ENCODE results near the gene RCL1. TPM values are rescaled to one million over a fixed set of nuclear protein-coding genes. Genes with fewer than 3 reads are reported as not detected.
"Not testable (repeated sequence)": the region's sequence is repeated elsewhere in the genome, so short reads cannot be mapped to it uniquely, and the experiment has no call there.

Gene RCL1
- total RNA-seq, 1 donor from 2014 or later, result 48.8 TPM

- DNase-seq (ENCODE audit: low spot score) (no peak), ATAC-seq (no peak)
Measured at GRCh38 chr9:4864698-4865097, 72.0 kb downstream of the RCL1 start.

DNA sequence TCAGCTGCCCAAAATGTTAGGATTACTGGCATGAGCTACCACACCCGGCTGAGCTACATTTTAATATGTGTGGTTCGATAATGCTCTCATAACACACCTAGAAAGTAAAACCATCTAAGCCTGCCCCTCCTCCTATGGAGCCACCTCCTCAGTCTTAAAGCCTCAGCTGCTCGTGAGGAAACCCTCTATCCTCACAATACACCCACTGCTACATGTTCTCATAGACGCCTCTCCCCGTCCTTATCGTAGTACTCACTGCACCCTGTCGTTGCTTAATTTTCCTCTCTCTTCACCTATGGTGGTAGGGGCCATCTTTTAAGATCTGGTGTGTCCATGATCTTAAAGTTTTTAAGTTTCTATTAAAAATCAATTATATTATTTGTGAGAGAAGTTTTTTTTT is 72.9 kb downstream of the RCL1 start:
- no peak for ATAC-seq

DNA sequence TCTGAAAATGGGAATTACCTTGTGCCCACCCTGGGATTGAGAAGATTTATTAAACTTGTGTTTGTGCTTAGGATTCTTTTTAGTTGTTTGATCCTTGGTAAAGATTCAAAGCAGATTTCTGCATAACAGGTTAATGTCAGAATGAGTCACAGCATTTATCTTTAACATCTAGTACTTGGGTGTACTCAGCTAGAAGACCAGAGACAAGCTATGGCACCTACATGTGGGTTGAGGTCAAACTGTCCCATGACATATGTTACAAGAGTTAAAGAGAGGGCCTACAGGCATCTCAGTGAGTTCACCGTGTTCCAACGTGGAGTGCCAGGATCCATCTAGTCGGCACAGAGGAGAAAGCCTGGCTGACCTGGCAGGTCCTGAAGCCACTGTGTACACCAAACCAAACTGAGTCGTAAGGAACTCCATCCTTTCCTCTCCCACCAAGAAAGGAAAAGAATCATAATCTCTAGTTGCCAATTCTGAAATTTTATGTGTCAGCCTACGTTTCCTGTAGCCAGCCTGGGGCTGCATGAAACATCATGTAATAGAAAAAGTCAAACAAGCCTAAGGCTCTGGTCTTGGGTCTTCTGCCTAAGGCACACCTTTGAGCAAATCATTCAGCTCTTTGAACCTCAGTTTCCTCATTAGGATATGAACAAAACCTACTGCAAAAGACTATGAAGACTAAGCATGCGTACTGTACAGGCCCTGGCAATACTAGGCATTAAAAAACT is 73.7 kb downstream of the RCL1 start:
- ATAC-seq (no peak), DNase-seq (ENCODE audit: low spot score) (no peak)

More for the DNA sequence above, 72.9 kb downstream of the RCL1 start:
- DNase-seq (ENCODE audit: low spot score), result no peak

DNA sequence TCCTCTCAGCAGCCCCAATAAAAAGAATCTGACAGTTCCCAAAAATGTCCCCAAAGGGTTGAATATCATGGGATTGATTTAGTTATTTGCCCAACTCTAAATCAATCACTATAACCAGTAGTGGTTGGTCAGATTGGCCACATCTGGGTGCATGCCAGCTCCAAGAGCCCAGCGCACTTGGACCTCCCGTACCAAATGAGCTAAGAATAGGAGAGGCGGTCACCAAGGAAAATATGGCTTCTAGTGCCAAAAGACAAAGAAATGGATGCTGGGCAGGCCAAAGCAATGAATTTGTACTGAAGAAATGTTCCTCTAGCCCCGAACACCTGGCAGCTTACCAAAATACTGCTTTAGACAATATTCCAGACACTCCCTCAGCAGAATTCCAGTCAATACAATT is 80.3 kb downstream of the RCL1 start:
- no peak for DNase-seq (ENCODE audit: low spot score)
- no peak for ATAC-seq

GRCh38 chr9:4875559-4875958 is 82.8 kb downstream of the RCL1 start:
- DNase-seq (ENCODE audit: low spot score) (no peak), ATAC-seq (no peak)

DNA sequence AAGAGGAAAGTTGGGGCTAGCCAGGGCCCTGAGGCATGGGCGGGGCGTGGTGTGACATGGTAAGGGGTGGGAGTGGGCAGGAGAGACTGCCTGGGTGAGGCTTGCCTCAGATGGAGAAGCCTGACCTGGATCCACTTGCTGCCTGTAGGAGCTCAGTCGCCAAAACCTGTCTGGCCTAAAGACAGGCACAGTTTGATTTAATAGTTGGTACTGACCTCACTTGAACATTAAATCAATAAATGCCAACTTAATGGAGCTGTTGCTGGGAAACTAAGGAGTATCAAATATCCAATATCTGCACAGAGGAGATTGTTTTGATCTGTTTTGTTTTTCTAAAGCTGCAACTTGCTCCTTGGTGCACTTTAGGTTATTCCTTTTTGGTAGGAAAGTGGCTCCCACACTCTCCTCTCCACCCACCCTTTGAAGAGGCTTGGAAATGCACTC is 86.4 kb downstream of the RCL1 start:
- ATAC-seq (no peak), DNase-seq (ENCODE audit: low spot score) (no peak)

DNA sequence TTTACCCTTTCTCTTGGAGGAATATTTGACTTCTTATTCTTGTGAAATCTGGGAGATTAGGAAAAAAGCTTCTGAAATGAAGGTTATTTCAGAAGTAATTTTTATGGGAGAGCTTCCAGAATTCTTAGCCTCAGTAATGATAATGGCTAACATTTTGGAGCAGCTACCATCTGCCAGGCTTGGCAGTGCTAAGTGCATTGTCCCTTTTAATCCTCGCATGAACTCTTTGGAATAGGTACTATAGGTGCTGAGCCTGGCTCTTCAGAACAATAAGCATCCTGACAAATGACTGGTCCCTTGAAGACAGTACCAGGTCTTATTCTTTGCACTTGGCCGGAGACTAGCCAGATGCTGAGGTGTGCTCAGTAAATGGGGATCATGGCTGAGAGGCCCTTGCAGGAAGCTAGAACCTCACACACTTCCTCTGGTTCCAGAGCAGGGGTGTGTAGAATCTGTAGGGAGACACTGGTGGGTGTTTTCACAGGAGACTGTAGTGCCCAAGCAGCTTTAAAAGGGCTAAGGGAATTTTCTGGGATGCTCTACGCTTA is 90.7 kb downstream of the RCL1 start:
- ATAC-seq, result no peak
- DNase-seq (ENCODE audit: low spot score), result no peak

DNA sequence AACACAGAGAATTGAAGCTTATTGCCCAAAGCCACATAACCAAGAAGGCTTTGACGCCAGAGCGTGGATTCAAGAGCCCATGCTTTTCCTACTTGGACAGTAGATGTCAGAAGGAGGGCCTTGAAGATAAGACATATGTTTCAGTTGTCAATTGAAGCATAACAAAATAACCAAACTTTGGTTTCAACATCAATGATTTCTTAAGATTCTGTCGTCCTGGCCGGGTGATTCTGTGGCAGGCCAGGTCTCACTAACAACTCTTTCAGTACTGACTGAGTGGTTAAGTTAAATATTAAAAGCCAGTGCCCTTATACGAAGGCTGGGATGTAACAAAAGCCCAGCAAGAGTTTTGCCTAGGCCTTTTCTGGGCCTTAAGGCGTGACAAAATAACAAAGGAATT is 94.0 kb downstream of the RCL1 start:
- DNase-seq (ENCODE audit: low spot score) (no peak), ATAC-seq (no peak)

DNA sequence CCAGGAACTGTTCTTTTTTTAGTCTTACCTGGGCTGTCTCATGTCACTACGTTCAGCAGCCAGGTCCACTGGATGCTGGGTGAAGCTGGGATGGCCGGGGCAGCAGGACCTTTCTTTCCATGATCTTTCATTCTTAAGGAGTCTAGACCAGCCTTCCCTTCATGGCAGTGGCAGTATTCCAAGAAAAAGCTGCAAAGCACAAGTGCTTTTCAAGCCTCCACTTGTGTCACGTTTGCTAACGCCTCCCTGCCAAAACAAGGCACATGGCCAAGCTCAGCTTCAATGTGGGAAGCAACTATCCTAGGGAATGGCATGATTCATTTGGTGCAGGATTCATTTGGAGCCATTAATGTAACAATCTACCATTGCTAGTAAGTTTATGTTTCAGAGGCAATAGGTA is 94.8 kb downstream of the RCL1 start:
- no peak for DNase-seq (ENCODE audit: low spot score)

DNA sequence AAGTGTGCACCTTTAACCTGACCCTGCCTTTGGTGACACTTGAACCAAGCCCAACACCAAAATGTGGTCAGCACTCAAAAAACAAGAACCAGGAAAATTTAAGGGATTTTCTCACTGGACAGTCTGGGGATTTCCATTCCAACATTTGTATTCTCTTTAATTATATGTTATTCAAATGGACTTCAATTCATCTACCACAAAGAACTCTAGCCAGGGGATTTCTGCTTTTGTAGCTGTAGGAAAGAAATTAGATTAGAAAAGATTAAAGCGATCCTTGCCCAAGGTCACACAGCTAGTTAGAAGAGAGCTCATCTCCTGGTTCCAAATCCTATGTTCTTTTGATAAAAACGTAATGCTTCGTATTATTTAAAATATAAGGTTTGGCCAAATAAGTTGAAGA is 97.5 kb downstream of the RCL1 start:
- no peak for DNase-seq (ENCODE audit: low spot score)
- ATAC-seq, result no peak

More for the DNA sequence above, 94.8 kb downstream of the RCL1 start:
- no peak for ATAC-seq

- DNase-seq (ENCODE audit: low spot score) (no peak), ATAC-seq (no peak)
Measured at GRCh38 chr9:4890929-4891328, 98.2 kb downstream of the RCL1 start.

- DNase-seq (ENCODE audit: low spot score), result no peak
- no peak for ATAC-seq
Measured at GRCh38 chr9:4891674-4892073, 98.9 kb downstream of the RCL1 start.

GRCh38 chr9:4892501-4893194 is 99.9 kb downstream of the RCL1 start:
- DNase-seq (ENCODE audit: low spot score) (no peak), ATAC-seq (no peak)

DNA sequence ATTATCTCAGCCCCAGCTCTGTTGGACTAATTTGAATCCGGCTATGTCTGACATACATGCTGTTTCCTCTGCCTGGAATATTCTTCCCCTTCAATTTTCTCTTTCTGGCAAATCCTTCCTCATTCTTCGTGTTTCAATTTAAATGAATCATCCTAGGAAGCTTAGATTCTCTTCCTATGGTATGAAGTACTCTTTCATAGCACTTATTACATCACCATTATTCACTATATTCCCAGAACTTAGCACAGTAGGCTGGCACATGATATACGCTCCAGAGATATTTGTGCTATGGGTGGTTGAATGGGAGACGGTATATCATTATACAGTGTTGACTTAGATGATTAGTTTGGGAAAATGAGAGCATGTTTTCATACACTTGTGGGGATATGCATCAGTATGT is 101.3 kb downstream of the RCL1 start:
- ATAC-seq (no peak), DNase-seq (ENCODE audit: low spot score) (no peak)

- DNase-seq (ENCODE audit: low spot score); ATAC-seq: not testable (repeated sequence)
Measured at GRCh38 chr9:4899853-4900252, 107.1 kb downstream of the RCL1 start.

- DNase-seq (ENCODE audit: low spot score) (peak; percentile 66), ATAC-seq (peak; percentile 78)
Measured at GRCh38 chr9:4901401-4902134, 108.8 kb downstream of the RCL1 start.

DNA sequence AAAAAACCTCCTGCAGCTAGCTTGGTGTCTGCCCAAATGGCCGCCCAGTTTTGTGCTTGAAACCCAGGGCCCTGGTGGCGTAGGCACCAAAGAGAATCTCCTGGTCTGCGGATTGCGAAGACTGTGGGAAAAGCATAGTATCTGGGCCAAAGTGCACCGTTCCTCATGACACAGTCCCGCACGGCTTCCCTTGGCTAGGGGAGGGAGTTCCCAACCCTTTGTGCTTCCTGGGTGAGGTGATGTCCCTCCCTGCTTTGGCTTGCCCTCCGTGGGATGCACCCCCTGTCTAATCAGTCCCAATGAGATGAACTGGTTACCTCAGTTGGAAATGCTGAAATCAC is 109.4 kb downstream of the RCL1 start:
- ATAC-seq, result peak; percentile 65

GRCh38 chr9:4904322-4905134 is 111.8 kb downstream of the RCL1 start:
- ATAC-seq, result peak; percentile 64
- DNase-seq (ENCODE audit: low spot score), result no peak

More for the DNA sequence above, 109.4 kb downstream of the RCL1 start:
- no peak for DNase-seq (ENCODE audit: low spot score)

DNA sequence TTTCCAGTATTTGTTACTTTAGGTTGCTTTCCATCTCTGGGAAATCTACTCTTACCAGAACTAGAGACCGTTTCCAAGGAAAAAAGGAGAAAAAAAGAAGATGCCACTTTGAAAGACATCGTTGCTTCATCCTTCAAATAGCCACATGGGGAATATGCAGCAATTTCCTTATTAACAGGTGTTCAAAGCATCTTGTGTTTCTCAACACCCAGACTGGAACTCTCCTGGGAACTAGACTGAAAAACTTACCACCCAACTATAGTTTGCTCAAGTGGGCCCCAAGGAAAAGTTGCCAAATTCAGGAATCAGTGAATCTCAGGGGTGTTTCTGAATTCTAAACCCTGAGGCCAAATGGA is 112.4 kb downstream of the RCL1 start:
- no peak for DNase-seq (ENCODE audit: low spot score)
- ATAC-seq, result no peak

Data from left lobe of liver (tissue), 2 donors.